ENCODE results near the gene TSHR. TPM values are rescaled to one million over a fixed set of nuclear protein-coding genes. Genes with fewer than 3 reads are reported as not detected.

The TSHR gene
- total RNA-seq, 3 donors from 2014 or later (not counting 1 experiment from before 2014, with no cell fraction given) = 0.80 TPM; not detected in 2

- Histone ChIP-seq H3K27me3 (ENCODE audit: control insufficient read depth, insufficient read depth, low read length) (no peaks in the 10 kb centered on the region), H3K9me3 (ENCODE audit: control insufficient read depth, insufficient read depth, low read length) (no peaks in the 10 kb centered on the region), H3K4me1 (ENCODE audit: control insufficient read depth, insufficient read depth, low read length) (peaks cover 8% of the 10 kb centered on the region), H3K4me3 (ENCODE audit: low read length) (peak overlapping the region; percentile 54), H3K36me3 (ENCODE audit: control insufficient read depth, insufficient read depth, low read length) (no peaks in the 10 kb centered on the region), H3K27ac (ENCODE audit: low read length) (peak overlapping the region; percentile 76)
- Mint-ChIP-seq H3K27ac (peak overlapping the region; percentile 91 to 96), H3K27me3 (ENCODE audit: low read depth in 2 of 2) (no peaks in the 10 kb centered on the region), H3K4me1 (peaks cover 18 to 24% of the 10 kb centered on the region in 2 donors), H3K36me3 (no peaks in the 10 kb centered on the region), H3K9me3 (no peaks in the 10 kb centered on the region), H3K4me3 (peak overlapping the region; percentile 91)
- intact Hi-C loops (cut with micrococcal nuclease) = loop anchor here (1.0 to 2.0 kb wide), 4 partner anchors 49 to 363 kb away; partner anchors contain the start of genes SEL1L and TSHR
- DNase-seq = peak; percentile 85 to 92
- ATAC-seq = peak; percentile 97 to 99 (median 97)
- WGBS (ENCODE audit: insufficient coverage) = under 1% methylated on average over 28 of the region's 28 CpGs
- peak; percentile 83 for TF ChIP-seq CTCF (IDR thresholded peaks at IDR 0.05)
Observed at GRCh38 chr14:81170104-81170828, 214.8 kb downstream of the TSHR start.

GRCh38 chr14:81170829-81171195, 215.4 kb downstream of the TSHR start:
- Histone ChIP-seq H3K27me3 (ENCODE audit: control insufficient read depth, insufficient read depth, low read length) (no peaks in the 10 kb centered on the region), H3K27ac (ENCODE audit: low read length) (peak overlapping the region; percentile 76), H3K4me1 (ENCODE audit: control insufficient read depth, insufficient read depth, low read length) (peaks cover 8% of the 10 kb centered on the region), H3K36me3 (ENCODE audit: control insufficient read depth, insufficient read depth, low read length) (no peaks in the 10 kb centered on the region), H3K4me3 (ENCODE audit: low read length) (no peak overlapping the region), H3K9me3 (ENCODE audit: control insufficient read depth, insufficient read depth, low read length) (no peaks in the 10 kb centered on the region)
- TF ChIP-seq CTCF (IDR thresholded peaks at IDR 0.05) = peak; percentile 11
- no peaks in the 10 kb centered on the region for H3K36me3 Mint-ChIP-seq
- WGBS (ENCODE audit: insufficient coverage) = 28% methylated on average over 3 of the region's 3 CpGs
- no peaks in the 10 kb centered on the region for H3K27me3 Mint-ChIP-seq (ENCODE audit: low read depth in 2 of 2)
- H3K4me3 Mint-ChIP-seq = peak overlapping the region; percentile 91
- H3K4me1 Mint-ChIP-seq = peaks cover 18 to 24% of the 10 kb centered on the region in 2 donors
- H3K9me3 Mint-ChIP-seq = no peaks in the 10 kb centered on the region
- ATAC-seq (no peak), DNase-seq (no peak)
- peak overlapping the region; percentile 91 to 96 for H3K27ac Mint-ChIP-seq
- intact Hi-C loops (cut with micrococcal nuclease) = loop anchor here (1.0 to 2.0 kb wide), 4 partner anchors 48 to 362 kb away; partner anchors contain the start of genes SEL1L and TSHR

GRCh38 chr14:81172353-81172752, 216.9 kb downstream of the TSHR start:
- Histone ChIP-seq H3K27ac (ENCODE audit: low read length) (no peak overlapping the region), H3K4me3 (ENCODE audit: low read length) (no peak overlapping the region), H3K27me3 (ENCODE audit: control insufficient read depth, insufficient read depth, low read length) (no peaks in the 10 kb centered on the region), H3K9me3 (ENCODE audit: control insufficient read depth, insufficient read depth, low read length) (no peaks in the 10 kb centered on the region), H3K4me1 (ENCODE audit: control insufficient read depth, insufficient read depth, low read length) (peaks cover 8% of the 10 kb centered on the region), H3K36me3 (ENCODE audit: control insufficient read depth, insufficient read depth, low read length) (no peaks in the 10 kb centered on the region)
- Mint-ChIP-seq H3K36me3 (no peaks in the 10 kb centered on the region), H3K9me3 (no peaks in the 10 kb centered on the region), H3K4me3 (peak overlapping the region; percentile 21), H3K27ac (no peak overlapping the region), H3K27me3 (ENCODE audit: low read depth in 2 of 2) (no peaks in the 10 kb centered on the region), H3K4me1 (peaks cover 24 to 37% of the 10 kb centered on the region in 2 donors)
- TF ChIP-seq CTCF (IDR thresholded peaks at IDR 0.05) = no peak
- intact Hi-C loops (cut with micrococcal nuclease) = no loop called here
- no peak for DNase-seq
- no peak for ATAC-seq
- WGBS (ENCODE audit: insufficient coverage) = no CpG with 5 or more reads among the region's 2 CpGs
